ENCODE results near the gene SLC4A8. TPM values are rescaled to one million over a fixed set of nuclear protein-coding genes. Genes with fewer than 3 reads are reported as not detected.

Gene SLC4A8
- total RNA-seq, 1 donor from 2014 or later = 21.2 TPM

DNA sequence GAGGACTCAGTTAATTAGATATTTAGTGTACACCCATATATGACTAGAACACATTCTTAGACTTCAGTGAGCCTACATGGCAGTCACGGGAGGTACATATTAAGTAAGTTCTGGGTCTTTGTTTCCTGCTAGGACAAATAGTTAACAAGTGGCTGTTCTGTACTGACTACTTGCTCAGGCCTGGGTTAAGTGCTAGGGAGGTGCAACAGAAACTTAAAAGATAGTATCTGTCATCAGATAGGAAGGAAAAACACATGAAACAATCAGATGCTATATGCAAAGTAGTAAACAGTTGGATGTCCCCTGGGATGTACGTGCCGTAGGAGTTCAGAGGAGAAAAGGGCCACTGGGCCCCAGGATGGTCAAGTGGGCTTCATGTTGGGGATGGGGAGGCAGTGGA lies 59.5 kb downstream of the SLC4A8 start:
- Mint-ChIP-seq H3K4me3 (no peak overlapping the region), H3K36me3 (no peaks in the 10 kb centered on the region), H3K27ac (peak overlapping the region; percentile 7), H3K4me1 (peaks cover 16% of the 10 kb centered on the region), H3K9me3 (no peaks in the 10 kb centered on the region), H3K27me3 (ENCODE audit: low read depth) (no peaks in the 10 kb centered on the region)
- no peak for TF ChIP-seq CTCF (IDR thresholded peaks at IDR 0.05; ENCODE audit: unreplicated experiment)
- no peak for DNase-seq (ENCODE audit: low spot score in 2 of 2, unreplicated experiment in 2 of 2)

- TF ChIP-seq CTCF (IDR thresholded peaks at IDR 0.05; ENCODE audit: unreplicated experiment) = no peak
- H3K9me3 Mint-ChIP-seq = no peaks in the 10 kb centered on the region
- no peaks in the 10 kb centered on the region for H3K27me3 Mint-ChIP-seq (ENCODE audit: low read depth)
- H3K4me3 Mint-ChIP-seq = no peak overlapping the region
- DNase-seq (ENCODE audit: low spot score in 2 of 2, unreplicated experiment in 2 of 2) = no peak
- no peaks in the 10 kb centered on the region for H3K36me3 Mint-ChIP-seq
- H3K27ac Mint-ChIP-seq = no peak overlapping the region
- H3K4me1 Mint-ChIP-seq = peaks cover 19% of the 10 kb centered on the region
Observed at GRCh38 chr12:51488281-51488680, 63.6 kb downstream of the SLC4A8 start.

- no peak overlapping the region for H3K27ac Mint-ChIP-seq
- DNase-seq (ENCODE audit: low spot score in 2 of 2, unreplicated experiment in 2 of 2) = no peak
- H3K27me3 Mint-ChIP-seq (ENCODE audit: low read depth) = no peaks in the 10 kb centered on the region
- H3K4me3 Mint-ChIP-seq = no peak overlapping the region
- H3K9me3 Mint-ChIP-seq = no peaks in the 10 kb centered on the region
- H3K36me3 Mint-ChIP-seq = no peaks in the 10 kb centered on the region
- H3K4me1 Mint-ChIP-seq = peaks cover 10% of the 10 kb centered on the region
- no peak for TF ChIP-seq CTCF (IDR thresholded peaks at IDR 0.05; ENCODE audit: unreplicated experiment)
Observed at GRCh38 chr12:51493281-51493680, 68.7 kb downstream of the SLC4A8 start.

- H3K36me3 Mint-ChIP-seq = peaks cover 1% of the 10 kb centered on the region
- DNase-seq (ENCODE audit: low spot score in 2 of 2, unreplicated experiment in 2 of 2) = no peak
- H3K4me1 Mint-ChIP-seq = peaks cover under 1% of the 10 kb centered on the region
- TF ChIP-seq CTCF (IDR thresholded peaks at IDR 0.05; ENCODE audit: unreplicated experiment) = no peak
- no peaks in the 10 kb centered on the region for H3K9me3 Mint-ChIP-seq
- no peak overlapping the region for H3K27ac Mint-ChIP-seq
- no peak overlapping the region for H3K4me3 Mint-ChIP-seq
- H3K27me3 Mint-ChIP-seq (ENCODE audit: low read depth) = no peaks in the 10 kb centered on the region
Observed at GRCh38 chr12:51496895-51497294, 72.3 kb downstream of the SLC4A8 start.

DNA sequence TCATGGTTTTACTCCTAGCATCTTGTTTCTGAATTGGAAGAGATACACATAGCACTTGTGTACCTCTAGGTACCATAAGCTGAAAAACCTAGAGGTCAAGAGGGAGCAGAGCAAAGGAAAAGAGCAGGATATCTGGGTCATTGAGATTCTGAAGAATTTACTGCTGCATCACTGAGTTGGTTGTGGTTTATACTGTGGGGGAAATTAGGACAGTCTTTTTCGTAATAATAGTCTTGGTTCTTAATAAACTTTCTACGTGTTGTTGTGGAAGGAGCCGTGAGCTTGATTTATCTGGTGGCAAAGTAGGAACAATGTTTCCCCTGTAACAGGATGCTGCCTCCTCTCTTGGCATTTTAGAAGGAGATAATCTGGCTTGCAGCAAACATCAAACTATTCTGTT lies 80.2 kb downstream of the SLC4A8 start:
- peaks cover 9% of the 10 kb centered on the region for H3K4me1 Mint-ChIP-seq
- H3K4me3 Mint-ChIP-seq = no peak overlapping the region
- H3K9me3 Mint-ChIP-seq = no peaks in the 10 kb centered on the region
- H3K27me3 Mint-ChIP-seq (ENCODE audit: low read depth) = no peaks in the 10 kb centered on the region
- no peak overlapping the region for H3K27ac Mint-ChIP-seq
- no peak for TF ChIP-seq CTCF (IDR thresholded peaks at IDR 0.05; ENCODE audit: unreplicated experiment)
- H3K36me3 Mint-ChIP-seq = peaks cover 5% of the 10 kb centered on the region
- DNase-seq (ENCODE audit: low spot score in 2 of 2, unreplicated experiment in 2 of 2) = no peak
